K562 (cell line): ENCODE measurements around the gene DMXL1. TPM values are rescaled to one million over a fixed set of nuclear protein-coding genes. Genes with fewer than 3 reads are reported as not detected.

Experiments used
- ATAC-seq: fragments of 200-7000 bp; cut with Tn5 transposase; 3 replicates; pipeline ENCODE4 v1.9.1; 2020; ENCODE audit warnings: moderate library complexity
- BruUV-seq: library from RNA; stranded (reverse); fragments of 400-500 nt; replicated peaks from 2 replicates; lab custom pipeline; 2021; lab: Mats Ljungman, UMichigan
- CTCF ChIA-PET: fragments of 300-600 bp; formaldehyde crosslinking; extraction: SDS; loops from one replicate; lab custom pipeline; 2021; ENCODE audit warnings: low intra/inter-chr PET ratio; lab: Yijun Ruan, JAX
- POLR2A ChIA-PET: fragments of 300-600, 350-650 bp; sonication (Branson Sonifier 250); formaldehyde crosslinking; extraction: SDS; loops from one replicate; lab custom pipeline; 2021; ENCODE audit warnings: antibody characterized with exemption, inconsistent platforms; lab: Yijun Ruan, JAX
- DNase-seq, 4 experiments: peaks; one replicate each; pipeline versions ENCODE4 v3.0.0 to v3.0.0-alpha.2; 2011 to 2018; ENCODE audit warnings: low spot score in 3 of 4, mixed read lengths in 3 of 4; ENCODE audit errors: extremely low read depth in 1 of 4
- FAIRE-seq: peaks from 2 replicates; lab custom pipeline; 2011; peaks lifted over from hg19 to GRCh38; lab: Jason Lieb, UNC
- H2AFZ ChIP-seq: 2 replicates; pipeline ENCODE4 v1.6.0; 2011; ENCODE audit warnings: low read depth, low read length, control low read depth, inconsistent platforms
- H3K27ac ChIP-seq: fragments of 200-600 bp; 3 replicates; pipeline ENCODE4 v1.8.0; 2011; ENCODE audit warnings: low read depth, mild to moderate bottlenecking, control low read depth, inconsistent platforms, low read length, moderate library complexity, mixed read lengths; ENCODE audit errors: extremely low read depth
- H3K27me3 ChIP-seq, 2 experiments: fragments of 300-600 bp in 1 of 2; 2 replicates in 1 of 2; 3 replicates in 1 of 2; pipeline versions ENCODE4 v1.6.0 to v1.8.0; 2011; ENCODE audit warnings: inconsistent platforms in 2 of 2, low read length in 2 of 2, mild to moderate bottlenecking in 1 of 2, mixed read lengths in 1 of 2, moderate library complexity in 1 of 2; ENCODE audit not compliant: control insufficient read depth in 2 of 2, insufficient read depth in 2 of 2
- H3K36me3 ChIP-seq: fragments of 300-600 bp; 3 replicates; pipeline ENCODE4 v1.8.0; 2011; ENCODE audit warnings: mild to moderate bottlenecking, low read length, inconsistent platforms; ENCODE audit not compliant: control insufficient read depth, insufficient read depth
- H3K4me1 ChIP-seq, 2 experiments: fragments of 200-600 bp in 1 of 2; replicated peaks in 1 of 2; 2 replicates in 1 of 2; 3 replicates in 1 of 2; pipeline versions ENCODE4 v1.5.1 to v1.8.0; 2011; ENCODE audit warnings: inconsistent platforms in 2 of 2, low read length in 2 of 2, mild to moderate bottlenecking in 1 of 2, mixed read lengths in 1 of 2, moderate library complexity in 1 of 2; ENCODE audit not compliant: control insufficient read depth in 2 of 2, insufficient read depth in 2 of 2
- H3K4me2 ChIP-seq: 2 replicates; pipeline ENCODE4 v1.6.1; 2011; ENCODE audit warnings: low read length, control low read depth, inconsistent platforms, mixed read lengths; ENCODE audit not compliant: insufficient read depth
- H3K4me3 ChIP-seq: fragments of 200-600 bp; sonication (generic), shearing (Covaris generic); 2 replicates; pipeline ENCODE4 v1.5.1; 2016; ENCODE audit warnings: control low read depth, inconsistent platforms
- H3K79me2 ChIP-seq: fragments of 200-600 bp; 3 replicates; pipeline ENCODE4 v1.8.0; 2011; ENCODE audit warnings: low read length, inconsistent platforms; ENCODE audit not compliant: control insufficient read depth, insufficient read depth
- H3K9ac ChIP-seq, 2 experiments: 2 replicates each; pipeline versions ENCODE4 v1.6.0 to v1.6.1; 2011; ENCODE audit warnings: low read depth in 2 of 2, low read length in 2 of 2, control low read depth in 1 of 2, inconsistent platforms in 1 of 2, mild to moderate bottlenecking in 1 of 2, mixed read lengths in 1 of 2; ENCODE audit not compliant: insufficient read depth in 1 of 2
- H3K9me1 ChIP-seq: one replicate; pipeline ENCODE4 v1.6.0; 2011; ENCODE audit warnings: inconsistent platforms, mild to moderate bottlenecking, low read length, moderate library complexity; ENCODE audit not compliant: control insufficient read depth, insufficient read depth
- H3K9me3 ChIP-seq: replicated peaks from 2 replicates; pipeline ENCODE4 v1.5.1; 2011; ENCODE audit warnings: low read depth, low read length, inconsistent platforms; ENCODE audit not compliant: control insufficient read depth, insufficient read depth
- H4K20me1 ChIP-seq: replicated peaks from 2 replicates; pipeline ENCODE4 v1.6.1; 2011; ENCODE audit warnings: low read length, inconsistent platforms, mixed read lengths; ENCODE audit not compliant: control insufficient read depth, insufficient read depth
- CEBPB ChIP-seq: fragments of 450-650 bp; IDR thresholded peaks from 2 replicates; pipeline ENCODE4 v1.6.1; 2016; ENCODE audit warnings: missing genetic modification characterization, missing compliant biosample characterization
- MCM5 ChIP-seq: fragments of 450-650 bp; IDR thresholded peaks from 2 replicates; pipeline ENCODE4 v1.6.1; 2016; ENCODE audit warnings: low read depth
- PHTF2 ChIP-seq: fragments of 250-450 bp; sonication (Bioruptor Pico); IDR thresholded peaks from 2 replicates; pipeline ENCODE4 v1.5.0; 2021; ENCODE audit warnings: mild to moderate bottlenecking
- RBM15 ChIP-seq: fragments of 200-400 bp; formaldehyde crosslinking; IDR thresholded peaks from 2 replicates; pipeline ENCODE4 v1.6.1; 2018; ENCODE audit warnings: mild to moderate bottlenecking, low read length, moderate library complexity; ENCODE audit not compliant: insufficient read depth
- RBM25 ChIP-seq: fragments of 200-400 bp; formaldehyde crosslinking; IDR thresholded peaks from 2 replicates; pipeline ENCODE4 v1.6.1; 2018; ENCODE audit warnings: low read length, low read depth, moderate library complexity; ENCODE audit not compliant: severe bottlenecking
- ZNF121 ChIP-seq: sonication (generic); formaldehyde crosslinking; conservative IDR thresholded peaks from 2 replicates; pipeline ENCODE4 v1.8.0; 2022; ENCODE audit warnings: missing genetic modification reagents
- WGBS: fragments of 100-300 bp; shearing (Covaris generic); methylation state at CpG from one replicate; pipeline ENCODE4 v1.1.6; 2016; ENCODE audit warnings: low coverage, mixed read lengths; ENCODE audit not compliant: insufficient coverage; ENCODE audit errors: missing lambda C conversion rate; 5-methylcytosine and 5-hydroxymethylcytosine counted together
- in situ Hi-C: fragments of 300-500 bp; cut with MboI; formaldehyde crosslinking; loops from 4 replicates; pipeline ENCODE4 v1.15.0; 2018; ENCODE audit warnings: inconsistent platforms, mixed read lengths
- intact Hi-C: fragments of 100-400 bp; cut with micrococcal nuclease; formaldehyde crosslinking; loops from 2 replicates; pipeline ENCODE4 v1.14.2; 2022
- polyA plus RNA-seq, 8 experiments: library from polyadenylated mRNA; depleted of rRNA in 4 of 8; stranded (reverse) in 5 of 8; unstranded in 3 of 8; fragments of >200 nt; fragmentation: Nextera tagmentation in 2 of 8; fragmentation: Illumina TruSeq in 1 of 8; extraction: Ambion mirVana in 2 of 8; extraction: Trizol in 1 of 8; gene quantifications; 2 replicates each; pipeline versions ENCODE4 v1.2.1 to v1.2.3, GENCODE V29; 2011 to 2014; ENCODE audit warnings: inconsistent platforms in 1 of 8, missing spikeins in 1 of 8
- total RNA-seq, 7 experiments: library from RNA; depleted of rRNA in 6 of 7; stranded (reverse); fragments of >200 nt in 6 of 7; fragmentation: Illumina TruSeq in 2 of 7; extraction: Trizol in 2 of 7; gene quantifications; 2 replicates each; pipeline versions ENCODE4 v1.2.1 to v1.2.3, GENCODE V29; 2011 to 2021; ENCODE audit warnings: low replicate concordance in 1 of 7
- TF ChIP-seq, protein P1 (sequence below): sonication (generic); formaldehyde crosslinking; IDR thresholded peaks from 2 replicates; pipeline ENCODE4 v1.8.0; 2022; ENCODE audit warnings: mild to moderate bottlenecking, missing genetic modification reagents

Gene DMXL1
- total and polyA plus RNA-seq, 9 of the 15 experiments (the other 6 are each of a cell fraction or from before 2014, with no cell fraction given), result 8.3 to 40.3 (median 30.6) TPM

DNA sequence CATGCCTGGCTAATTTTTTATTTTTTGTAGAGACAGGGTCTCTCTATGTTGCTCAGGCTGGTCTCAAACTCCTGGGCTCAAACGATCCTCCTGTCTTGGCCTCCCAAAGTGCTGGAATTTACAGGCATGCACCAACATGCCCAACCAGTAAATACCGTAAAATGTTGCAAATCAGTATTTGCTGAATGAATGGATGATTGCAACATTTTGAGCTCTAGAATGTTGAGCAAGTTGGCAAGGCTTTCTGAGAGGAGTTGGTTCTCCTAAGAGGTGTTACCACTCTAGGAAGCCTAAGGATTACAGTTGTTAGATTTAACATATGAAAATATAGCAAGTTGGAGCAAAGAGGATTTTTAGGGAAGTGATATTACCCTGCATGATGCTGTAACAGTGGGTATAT is 15.6 kb upstream of the DMXL1 start:
- Histone ChIP-seq H3K9ac (no peak overlapping the region), H3K4me2 (no peak overlapping the region), H3K4me3 (no peak overlapping the region), H3K27me3 (no peaks in the 10 kb centered on the region), H3K4me1 (peaks cover 0 to 18% of the 10 kb centered on the region in 2 experiments; a peak in 2 of 5 replicates), H3K79me2 (no peaks in the 10 kb centered on the region), H3K36me3 (no peaks in the 10 kb centered on the region), H2AFZ (no peak overlapping the region), H3K27ac (no peak overlapping the region), H3K9me1 (no peaks in the 10 kb centered on the region), H3K9me3 (no peaks in the 10 kb centered on the region), H4K20me1 (no peaks in the 10 kb centered on the region)
- no TSS peak for BruUV-seq
- TF ChIP-seq PHTF2 (no peak), CEBPB (peak; percentile 55), RBM15 (no peak)
- TF ChIP-seq, protein P1, sequence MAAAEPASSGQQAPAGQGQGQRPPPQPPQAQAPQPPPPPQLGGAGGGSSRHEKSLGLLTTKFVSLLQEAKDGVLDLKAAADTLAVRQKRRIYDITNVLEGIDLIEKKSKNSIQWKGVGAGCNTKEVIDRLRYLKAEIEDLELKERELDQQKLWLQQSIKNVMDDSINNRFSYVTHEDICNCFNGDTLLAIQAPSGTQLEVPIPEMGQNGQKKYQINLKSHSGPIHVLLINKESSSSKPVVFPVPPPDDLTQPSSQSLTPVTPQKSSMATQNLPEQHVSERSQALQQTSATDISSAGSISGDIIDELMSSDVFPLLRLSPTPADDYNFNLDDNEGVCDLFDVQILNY (CRISPR knock-in tag), result no peak
- intact Hi-C loops (no loop called here), in situ Hi-C loops (no loop called here)
- no peak for DNase-seq
- 55% methylated on average over 2 of the region's 2 CpGs for WGBS
- ChIA-PET CTCF (no interaction called here), POLR2A (interaction anchor here (0.6 to 1.3 kb wide), 2 partner anchors 16 to 55 kb away, joined by 3 read pairs; partner anchors contain the start of gene DMXL1)
- no peak for ATAC-seq
- FAIRE-seq, result no peak

- Histone ChIP-seq H3K9ac (no peak overlapping the region), H3K9me3 (no peaks in the 10 kb centered on the region), H4K20me1 (no peaks in the 10 kb centered on the region), H3K79me2 (no peaks in the 10 kb centered on the region), H3K4me1 (peaks cover 0 to 27% of the 10 kb centered on the region in 2 experiments; a peak in 2 of 5 replicates), H3K27me3 (no peaks in the 10 kb centered on the region), H3K4me2 (no peak overlapping the region), H3K36me3 (no peaks in the 10 kb centered on the region), H3K9me1 (no peaks in the 10 kb centered on the region), H2AFZ (no peak overlapping the region), H3K27ac (no peak overlapping the region), H3K4me3 (no peak overlapping the region)
- in situ Hi-C loops (no loop called here), intact Hi-C loops (no loop called here)
- FAIRE-seq (no peak), ATAC-seq (no peak), DNase-seq (no peak)
- POLR2A ChIA-PET, result interaction anchor here (1.5 to 2.2 kb wide), 3 partner anchors 12 to 16 kb away, joined by 3 to 12 read pairs (median 5); partner anchors contain the start of gene DMXL1
- BruUV-seq, result no TSS peak
- TF ChIP-seq ZNF121 (CRISPR knock-in tag) (peak; percentile 91), RBM25 (peak; percentile 53), MCM5 (no peak)
- CTCF ChIA-PET, result no interaction called here
Measured at GRCh38 chr5:119058979-119059529, 11.8 kb upstream of the DMXL1 start.
